ENCODE results near the gene TCTN1. TPM values are rescaled to one million over a fixed set of nuclear protein-coding genes. Genes with fewer than 3 reads are reported as not detected.
"Not testable (repeated sequence)": the region's sequence is repeated elsewhere in the genome, so short reads cannot be mapped to it uniquely, and the experiment has no call there.

Gene TCTN1
- total RNA-seq, 1 donor from 2014 or later, result 38.1 TPM

GRCh38 chr12:110585231-110585799, 28.6 kb upstream of the TCTN1 start:
- DNase-seq, result no peak

- DNase-seq, result not testable (repeated sequence)
Measured at GRCh38 chr12:110587102-110587501, 26.8 kb upstream of the TCTN1 start.

- no peak for DNase-seq
Measured at GRCh38 chr12:110590059-110590458, 23.9 kb upstream of the TCTN1 start.

- no peak for DNase-seq
Measured at GRCh38 chr12:110590806-110591326, 23.1 kb upstream of the TCTN1 start.

GRCh38 chr12:110591451-110592051, 22.4 kb upstream of the TCTN1 start:
- DNase-seq, result no peak

GRCh38 chr12:110592078-110592477, 21.9 kb upstream of the TCTN1 start:
- DNase-seq, result no peak

GRCh38 chr12:110592919-110593318, 21.0 kb upstream of the TCTN1 start:
- not testable (repeated sequence) for DNase-seq

- no peak for DNase-seq
Measured at GRCh38 chr12:110597885-110598284, 16.0 kb upstream of the TCTN1 start.

- no peak for DNase-seq
Measured at GRCh38 chr12:110599334-110599733, 14.6 kb upstream of the TCTN1 start.

GRCh38 chr12:110600254-110600653, 13.7 kb upstream of the TCTN1 start:
- no peak for DNase-seq

- not testable (repeated sequence) for DNase-seq
Measured at GRCh38 chr12:110602085-110602814, 11.7 kb upstream of the TCTN1 start.

GRCh38 chr12:110606253-110606611, 7.7 kb upstream of the TCTN1 start:
- DNase-seq, result no peak

GRCh38 chr12:110613071-110613770, 708 bp upstream of the TCTN1 start:
- DNase-seq, result no peak

- no peak for DNase-seq
Measured at GRCh38 chr12:110615171-110615570, 1.2 kb downstream of the TCTN1 start.

GRCh38 chr12:110616471-110617115, 2.7 kb downstream of the TCTN1 start:
- no peak for DNase-seq

- no peak for DNase-seq
Measured at GRCh38 chr12:110619534-110619953, 5.6 kb downstream of the TCTN1 start.

- DNase-seq, result no peak
Measured at GRCh38 chr12:110622582-110622981, 8.7 kb downstream of the TCTN1 start.

- DNase-seq, result no peak
Measured at GRCh38 chr12:110627500-110628195, 13.7 kb downstream of the TCTN1 start.

- DNase-seq, result no peak
Measured at GRCh38 chr12:110635055-110635454, 21.1 kb downstream of the TCTN1 start.

GRCh38 chr12:110636516-110636915, 22.6 kb downstream of the TCTN1 start:
- DNase-seq, result no peak

- no peak for DNase-seq
Measured at GRCh38 chr12:110637869-110638441, 24.0 kb downstream of the TCTN1 start.
